Fibroblast of skin of right quadriceps (primary cell): ENCODE data around the gene LPCAT2.

Experiments
- DNase-seq: peaks from one replicate; pipeline ENCODE4 v3.0.0-alpha.2; 2013

LPCAT2 gene

GRCh38 chr16:55505333-55506015, 3.4 kb upstream of the LPCAT2 start:
- DNase-seq, result no peak

GRCh38 chr16:55506083-55506482, 2.8 kb upstream of the LPCAT2 start:
- no peak for DNase-seq

- DNase-seq, result no peak
These were observed 2.2 kb upstream of the LPCAT2 start for GRCh38 chr16:55506708-55507107.

- no peak for DNase-seq
These were observed 476 bp upstream of the LPCAT2 start for GRCh38 chr16:55508271-55508921.

DNA sequence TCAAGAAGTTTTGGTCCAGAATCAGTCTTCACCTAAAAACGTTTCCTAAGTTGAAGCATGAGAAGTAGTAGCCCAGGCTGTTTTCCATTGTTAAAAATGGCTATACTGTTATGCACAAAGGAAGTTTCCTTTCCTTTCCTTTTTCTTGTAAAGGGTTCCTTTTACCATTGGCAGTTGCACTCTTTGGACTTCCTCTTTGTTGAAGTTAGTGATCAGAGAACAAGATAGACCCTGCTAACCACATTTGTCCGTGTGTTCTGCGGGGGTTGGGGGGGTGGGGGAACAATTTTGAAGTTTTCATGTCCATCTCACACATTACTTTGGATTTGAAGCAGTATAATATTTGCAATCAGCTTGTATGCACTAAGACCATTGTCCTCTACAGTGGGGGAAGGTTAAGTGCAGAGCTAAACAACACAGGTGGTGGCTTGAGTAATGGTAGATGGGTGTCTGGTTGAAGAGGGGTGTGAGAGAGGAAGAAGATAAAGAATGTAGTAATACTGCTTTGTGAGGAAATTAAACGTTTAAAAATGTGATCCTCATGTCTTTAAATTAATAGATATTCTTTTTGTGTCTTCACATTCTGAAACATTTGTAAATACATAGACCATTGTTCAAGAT, 1.4 kb downstream of the LPCAT2 start:
- no peak for DNase-seq

- DNase-seq, result no peak
These were observed 4.1 kb downstream of the LPCAT2 start for GRCh38 chr16:55512941-55513340.

DNA sequence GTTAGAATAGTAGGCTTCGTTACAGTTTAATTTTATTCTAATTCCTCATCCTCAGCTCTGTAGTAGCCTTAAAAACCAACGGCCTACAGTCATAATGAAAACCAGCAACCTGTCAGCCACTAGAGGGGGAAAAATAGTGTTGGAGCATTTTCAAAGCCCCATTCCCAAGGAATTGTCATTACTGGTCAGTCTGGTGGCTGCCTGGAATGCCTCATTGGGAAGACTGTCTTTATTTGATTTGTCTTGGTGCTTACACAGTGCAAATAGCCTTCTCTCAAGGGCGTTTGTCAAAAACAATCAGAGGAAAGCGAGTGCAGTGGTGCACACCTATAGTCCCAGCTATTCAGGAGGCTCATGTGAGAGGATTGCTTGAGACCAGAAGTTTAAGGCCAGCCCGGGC, 4.7 kb downstream of the LPCAT2 start:
- no peak for DNase-seq

DNA sequence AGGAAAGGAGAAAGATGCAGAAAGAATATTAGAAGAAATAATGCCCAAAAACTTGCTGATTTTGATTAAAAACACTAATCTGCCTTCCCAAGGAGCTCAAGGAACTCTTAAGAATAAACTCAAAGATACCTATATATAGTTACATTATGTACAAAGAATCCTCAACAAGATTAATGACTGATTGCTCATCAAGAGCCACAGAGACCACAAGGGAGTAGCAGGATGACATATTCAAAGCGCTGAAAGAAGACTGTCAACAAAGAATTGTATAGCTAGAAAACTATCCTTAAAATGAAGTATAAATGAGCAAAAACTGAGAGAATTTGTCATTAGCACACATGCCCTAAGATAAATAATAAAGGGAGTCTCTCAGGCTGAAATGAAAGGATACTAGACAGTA, 6.2 kb downstream of the LPCAT2 start:
- DNase-seq, result peak; percentile 84

GRCh38 chr16:55521792-55522191, 12.9 kb downstream of the LPCAT2 start:
- no peak for DNase-seq

GRCh38 chr16:55526441-55526840, 17.6 kb downstream of the LPCAT2 start:
- no peak for DNase-seq

DNA sequence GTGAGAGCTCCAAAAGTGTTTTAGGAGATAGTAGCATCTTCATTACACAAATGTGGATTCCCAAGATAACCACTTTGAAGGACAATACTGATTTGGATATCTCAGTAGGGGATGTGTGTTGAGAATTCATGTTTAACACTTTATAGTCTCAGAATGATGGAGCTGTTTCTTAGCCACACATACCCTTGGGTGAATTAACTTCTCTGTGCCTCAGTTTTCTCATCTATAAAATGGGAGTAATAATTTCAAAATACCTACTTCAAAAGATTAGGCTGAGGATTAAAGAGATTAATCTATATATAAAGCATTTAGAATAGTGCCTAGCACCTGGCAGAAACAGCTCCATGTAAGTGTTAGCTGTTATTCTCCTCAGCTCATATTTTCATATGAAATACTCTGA, 19.0 kb downstream of the LPCAT2 start:
- no peak for DNase-seq

DNA sequence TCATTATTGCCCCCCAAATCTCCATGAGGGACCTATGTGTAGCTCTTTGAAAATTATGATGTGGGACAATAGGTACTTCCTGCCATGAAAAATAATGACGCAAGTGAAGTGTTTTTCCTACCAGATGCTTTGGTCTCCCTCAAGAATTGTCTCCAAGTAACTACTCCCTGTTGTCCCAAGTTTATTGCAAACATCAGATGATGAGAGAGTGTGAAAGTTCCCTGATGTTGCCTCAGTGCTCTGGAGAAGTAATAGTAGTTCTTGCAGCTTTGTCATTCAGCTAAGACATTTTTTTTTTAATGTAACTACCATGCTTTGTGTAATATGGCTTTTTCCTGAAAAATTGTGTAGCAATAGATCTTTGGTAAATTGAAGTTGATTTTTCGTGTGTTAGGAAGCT, 20.1 kb downstream of the LPCAT2 start:
- DNase-seq, result no peak

DNA sequence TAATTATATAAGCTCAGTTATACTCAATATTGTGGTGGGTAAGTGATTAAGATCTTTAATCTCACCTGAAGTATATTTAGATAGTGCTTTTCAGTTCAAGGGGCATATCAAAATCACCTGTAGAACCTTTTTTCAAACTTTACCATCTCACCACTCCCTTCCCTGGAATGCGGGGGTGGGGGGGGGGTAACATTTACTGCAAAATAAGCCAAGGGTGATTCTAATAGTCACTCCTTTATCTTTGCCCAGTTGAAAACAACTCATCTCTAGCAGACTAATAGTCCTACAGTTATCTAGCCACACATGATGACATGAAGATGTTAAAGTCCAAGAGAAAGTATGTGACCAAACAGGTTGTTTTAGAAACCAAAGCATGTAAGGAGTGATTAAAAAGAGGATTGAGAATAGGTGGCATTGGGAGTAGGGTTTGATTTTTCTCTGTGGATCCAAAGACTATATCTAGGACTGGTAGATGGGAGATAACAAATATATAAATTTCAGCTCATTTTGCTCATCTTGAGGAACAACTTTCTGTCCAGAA, 21.5 kb downstream of the LPCAT2 start:
- DNase-seq, result no peak

DNA sequence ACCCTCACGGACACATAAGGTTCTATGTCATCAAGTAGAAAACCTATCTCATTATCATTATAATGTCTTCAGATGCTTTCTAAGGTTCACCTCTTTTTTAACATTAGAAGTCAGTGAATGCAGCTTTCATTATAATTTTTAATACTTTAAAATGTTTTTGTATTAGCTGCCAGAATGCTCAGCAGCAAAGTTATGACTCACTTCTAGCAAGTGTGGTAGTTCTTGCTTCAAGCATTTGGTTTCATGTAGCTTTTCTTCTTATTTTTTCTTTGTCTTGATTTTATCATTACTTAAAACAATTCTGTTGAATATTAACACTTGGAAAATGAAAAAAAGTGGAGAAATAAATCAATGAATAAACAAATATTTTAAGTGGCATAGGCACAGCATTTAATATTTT, 23.4 kb downstream of the LPCAT2 start:
- DNase-seq, result no peak

GRCh38 chr16:55534756-55535155, 25.9 kb downstream of the LPCAT2 start:
- DNase-seq, result no peak

- peak; percentile 45 for DNase-seq
These were observed 30.2 kb downstream of the LPCAT2 start for GRCh38 chr16:55539049-55539448.

DNA sequence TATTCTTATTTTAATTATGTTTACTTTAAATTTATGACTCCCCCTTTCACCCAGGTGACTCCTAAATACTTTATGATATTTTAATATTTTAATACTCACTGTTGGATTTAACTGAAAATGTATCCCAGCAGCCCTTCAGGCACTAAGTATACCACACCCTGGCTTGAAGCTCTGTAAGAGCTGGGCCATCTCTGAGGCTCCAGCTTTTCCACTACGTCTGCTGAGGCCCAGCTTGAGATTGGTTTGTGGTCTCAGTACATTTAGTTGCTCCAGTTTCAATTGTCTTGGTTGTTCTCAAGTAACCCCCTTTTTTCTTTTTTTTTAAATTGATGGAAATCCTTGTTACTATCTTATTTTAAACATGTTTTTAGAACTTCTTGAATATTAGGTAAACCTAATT, 30.6 kb downstream of the LPCAT2 start:
- no peak for DNase-seq

GRCh38 chr16:55540221-55540620, 31.3 kb downstream of the LPCAT2 start:
- DNase-seq, result no peak

DNA sequence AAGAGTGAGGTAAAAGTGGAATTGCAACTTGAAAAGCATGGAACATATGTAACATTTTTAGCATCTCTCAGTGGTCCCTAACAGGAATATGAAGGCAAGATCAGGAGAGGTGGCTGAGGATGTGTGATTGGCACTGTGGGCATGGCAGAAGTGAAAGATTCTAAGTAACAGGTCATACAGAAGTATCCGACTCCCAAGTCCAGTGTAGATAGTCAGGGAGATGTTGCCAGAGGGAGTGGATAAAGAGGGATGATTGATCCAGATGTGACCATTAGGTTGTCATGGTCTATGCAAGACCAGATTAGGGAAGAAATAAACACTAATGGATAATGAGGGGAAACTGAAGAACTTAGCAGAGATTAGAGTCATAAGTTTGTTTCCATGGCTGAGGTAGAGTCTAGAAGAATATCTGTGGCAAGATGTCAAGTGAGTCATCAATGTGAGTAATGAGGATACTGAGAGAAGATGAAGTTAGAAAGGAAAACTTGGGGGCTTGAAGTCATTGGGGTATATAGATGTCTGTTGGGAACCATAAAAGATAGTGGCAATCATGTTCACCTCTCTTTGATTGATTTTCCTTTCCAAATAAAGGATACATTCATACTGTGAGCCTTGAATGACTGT, 33.7 kb downstream of the LPCAT2 start:
- DNase-seq, result peak; percentile 84

DNA sequence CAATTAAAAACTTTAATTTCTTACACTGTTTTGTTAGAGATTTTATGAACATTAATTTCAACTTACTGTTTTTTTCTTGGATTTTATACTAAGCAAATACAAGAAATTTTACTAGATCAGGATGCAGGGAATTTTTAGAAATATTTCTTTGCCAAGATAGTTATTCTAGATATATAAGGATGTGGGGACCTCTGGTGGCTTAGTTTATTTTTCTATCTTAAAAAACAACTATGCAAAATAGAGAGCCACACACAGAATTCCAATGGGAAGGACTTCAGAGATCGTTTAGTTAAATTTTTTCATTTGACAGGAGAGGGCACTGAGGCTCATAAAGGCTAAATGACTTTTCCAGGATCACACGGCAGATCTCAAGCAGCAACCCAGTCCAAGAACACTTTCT, 34.6 kb downstream of the LPCAT2 start:
- DNase-seq, result peak; percentile 51

DNA sequence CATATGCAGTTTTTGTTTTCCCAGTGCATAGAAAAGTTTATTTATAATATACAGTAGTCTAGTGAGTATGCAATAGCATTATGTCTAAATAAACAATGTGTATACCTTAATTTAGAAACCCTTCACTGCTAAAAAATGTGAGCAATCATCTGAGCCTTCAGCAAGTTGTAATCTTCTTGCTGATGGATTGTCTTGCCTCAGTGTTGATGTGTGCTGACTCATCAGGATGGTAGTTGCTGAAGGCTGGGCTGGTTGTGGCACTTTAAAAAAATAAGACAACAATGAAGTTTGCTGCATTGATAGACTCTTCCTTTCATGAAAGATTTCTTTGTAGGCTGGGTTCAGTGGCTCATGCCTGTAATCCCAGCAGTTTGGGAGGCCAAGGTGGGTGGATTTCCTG, 43.7 kb downstream of the LPCAT2 start:
- peak; percentile 94 for DNase-seq

- DNase-seq, result peak; percentile 58
These were observed 46.6 kb downstream of the LPCAT2 start for GRCh38 chr16:55555436-55555835.

DNA sequence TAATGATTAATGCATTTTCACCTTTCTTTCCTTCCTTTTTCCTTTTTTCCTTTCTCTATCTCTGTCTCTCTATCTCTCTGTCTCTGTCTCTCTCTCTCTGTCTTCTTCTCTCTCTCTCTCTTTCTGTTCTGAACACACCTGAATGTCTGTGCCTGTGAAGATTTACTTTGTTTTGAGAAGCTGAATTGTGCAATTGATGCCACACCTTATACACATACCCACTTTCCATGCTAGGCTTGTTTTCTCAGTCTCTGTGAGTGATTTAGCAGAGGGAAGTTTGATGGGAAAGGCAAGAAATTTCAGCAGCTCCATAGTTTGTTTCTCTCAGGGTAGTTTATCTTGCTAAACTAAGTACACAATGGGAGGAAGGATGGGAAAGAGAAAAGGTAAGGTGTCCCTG, 48.3 kb downstream of the LPCAT2 start:
- DNase-seq, result no peak

DNA sequence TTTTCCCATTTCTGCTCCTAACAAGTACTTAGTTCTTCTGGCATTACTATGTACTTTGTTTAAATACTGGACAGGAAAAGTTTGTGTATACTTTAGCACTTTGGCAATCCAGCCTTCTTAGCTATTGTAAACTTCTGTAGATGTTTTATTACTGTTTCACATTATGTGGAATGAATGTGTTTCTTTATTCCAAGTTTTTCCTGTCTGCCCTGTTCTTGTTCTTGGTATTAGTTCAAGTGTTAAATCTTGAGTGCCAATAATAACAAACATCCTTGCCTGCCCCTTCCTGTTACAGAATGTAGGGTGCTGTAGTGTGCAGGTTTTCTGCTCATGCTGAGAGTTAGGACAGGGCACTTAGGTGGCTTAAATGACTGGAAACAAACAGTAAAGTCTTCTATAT, 50.4 kb downstream of the LPCAT2 start:
- peak; percentile 29 for DNase-seq
